IMR-90 (cell line): ENCODE measurements around the gene COLGALT1. TPM values are rescaled to one million over a fixed set of nuclear protein-coding genes. Genes with fewer than 3 reads are reported as not detected.

Experiments used
- ATAC-seq: fragments of 200-7000 bp; cut with Tn5 transposase; 2 replicates; pipeline ENCODE4 v1.9.1; 2020; ENCODE audit warnings: low read depth, mild to moderate bottlenecking, moderate library complexity
- BruUV-seq: library from RNA; stranded (reverse); fragments of 400-500 nt; replicated peaks from 2 replicates; lab custom pipeline; 2021; lab: Mats Ljungman, UMichigan
- CTCF ChIA-PET: fragments of 300-600 bp; formaldehyde crosslinking; extraction: SDS; loops from one replicate; lab custom pipeline; 2021; ENCODE audit warnings: antibody characterized with exemption; lab: Yijun Ruan, JAX
- POLR2A ChIA-PET: fragments of 300-600 bp; sonication (Branson Sonifier 250); formaldehyde crosslinking; loops from one replicate; lab custom pipeline; 2022; ENCODE audit warnings: antibody characterized with exemption; ENCODE audit not compliant: unreplicated experiment; lab: Charles Lee
- DNase-seq: peaks from one replicate; pipeline ENCODE4 v3.0.0; 2013
- H2AFZ ChIP-seq: replicated peaks from 2 replicates; pipeline ENCODE3; 2013; ENCODE audit warnings: low read length, mild to moderate bottlenecking; ENCODE audit not compliant: poor library complexity
- H2AK5ac ChIP-seq: 2 replicates; pipeline ENCODE4 v1.6.1; 2013; ENCODE audit warnings: low read depth, low read length, inconsistent platforms
- H2AK9ac ChIP-seq: replicated peaks from 2 replicates; pipeline ENCODE3; 2013; ENCODE audit warnings: mild to moderate bottlenecking, low read depth, low read length, moderate library complexity; ENCODE audit not compliant: poor library complexity
- H2BK120ac ChIP-seq: 2 replicates; pipeline ENCODE4 v1.6.1; 2013; ENCODE audit warnings: low read depth, low read length, inconsistent platforms
- H2BK15ac ChIP-seq: 3 replicates; pipeline ENCODE4 v1.6.1; 2013; ENCODE audit warnings: low read depth, low read length, inconsistent platforms
- H2BK20ac ChIP-seq: 2 replicates; pipeline ENCODE4 v1.6.1; 2013; ENCODE audit warnings: low read depth, mild to moderate bottlenecking, inconsistent platforms, low read length, moderate library complexity
- H2BK5ac ChIP-seq: 2 replicates; pipeline ENCODE4 v1.6.1; 2013; ENCODE audit warnings: mild to moderate bottlenecking, low read depth, low read length, inconsistent platforms; ENCODE audit not compliant: poor library complexity, severe bottlenecking
- H3K14ac ChIP-seq: replicated peaks from 2 replicates; pipeline ENCODE4 v1.6.1; 2013; ENCODE audit warnings: low read depth, low read length, inconsistent platforms
- H3K18ac ChIP-seq: 2 replicates; pipeline ENCODE4 v1.6.1; 2013; ENCODE audit warnings: low read depth, low read length, control low read depth
- H3K23ac ChIP-seq: 2 replicates; pipeline ENCODE4 v1.6.1; 2013; ENCODE audit warnings: low read depth, low read length, inconsistent platforms
- H3K27ac ChIP-seq: 2 replicates; pipeline ENCODE4 v1.5.1; 2013; ENCODE audit warnings: mild to moderate bottlenecking, control low read depth, low read length; ENCODE audit not compliant: insufficient read depth
- H3K27me3 ChIP-seq: 2 replicates; pipeline ENCODE4 v1.6.1; 2013; ENCODE audit warnings: low read length; ENCODE audit not compliant: control insufficient read depth, insufficient read depth
- H3K36me3 ChIP-seq: 2 replicates; pipeline ENCODE4 v1.6.1; 2013; ENCODE audit warnings: low read length, mixed read lengths; ENCODE audit not compliant: control insufficient read depth, insufficient read depth
- H3K4ac ChIP-seq: 2 replicates; pipeline ENCODE4 v1.6.1; 2013; ENCODE audit warnings: low read depth, low read length, inconsistent platforms
- H3K4me1 ChIP-seq: 2 replicates; pipeline ENCODE4 v1.6.1; 2013; ENCODE audit warnings: low read length, mixed read lengths; ENCODE audit not compliant: control insufficient read depth, insufficient read depth
- H3K4me2 ChIP-seq: 2 replicates; pipeline ENCODE4 v1.6.1; 2013; ENCODE audit warnings: low read depth, mild to moderate bottlenecking, control low read depth, low read length, moderate library complexity
- H3K4me3 ChIP-seq: 2 replicates; pipeline ENCODE4 v1.5.1; 2013; ENCODE audit warnings: low read depth, mild to moderate bottlenecking, control low read depth, low read length, moderate library complexity; ENCODE audit not compliant: insufficient read depth
- H3K56ac ChIP-seq: 2 replicates; pipeline ENCODE4 v1.6.1; 2013; ENCODE audit warnings: low read length, inconsistent platforms; ENCODE audit not compliant: insufficient read depth; ENCODE audit errors: extremely low read depth
- H3K79me1 ChIP-seq, 2 experiments: 2 replicates each; pipeline ENCODE4 v1.6.1; 2013; ENCODE audit warnings: low read length in 2 of 2, inconsistent platforms in 1 of 2, low read depth in 1 of 2
- H3K9ac ChIP-seq: 2 replicates; pipeline ENCODE4 v1.6.1; 2013; ENCODE audit warnings: low read depth, low read length, control low read depth
- H3K9me1 ChIP-seq: 2 replicates; pipeline ENCODE4 v1.6.1; 2013; ENCODE audit warnings: low read length, inconsistent platforms; ENCODE audit not compliant: insufficient read depth
- H3K9me3 ChIP-seq: 2 replicates; pipeline ENCODE4 v1.6.1; 2013; ENCODE audit warnings: low read length; ENCODE audit not compliant: control insufficient read depth, insufficient read depth
- H4K20me1 ChIP-seq: 2 replicates; pipeline ENCODE4 v1.6.1; 2013; ENCODE audit warnings: low read length, inconsistent platforms; ENCODE audit not compliant: insufficient read depth
- H4K5ac ChIP-seq: 2 replicates; pipeline ENCODE4 v1.6.1; 2013; ENCODE audit warnings: mild to moderate bottlenecking, low read depth, low read length, control low read depth
- H4K8ac ChIP-seq, 2 experiments: 2 replicates each; pipeline ENCODE4 v1.6.1; 2013; ENCODE audit warnings: low read depth in 2 of 2, low read length in 2 of 2, control low read depth in 1 of 2, inconsistent platforms in 1 of 2
- H4K91ac ChIP-seq: 2 replicates; pipeline ENCODE4 v1.6.1; 2013; ENCODE audit warnings: low read depth, low read length, inconsistent platforms; ENCODE audit not compliant: insufficient read depth
- CTCF ChIP-seq: conservative IDR thresholded peaks from 2 replicates; pipeline ENCODE4 v1.5.1; 2012; ENCODE audit warnings: mild to moderate bottlenecking, low read depth, low read length, improper control_type of control experiment
- ELK1 ChIP-seq: fragments of 150-350 bp; IDR thresholded peaks from 2 replicates; pipeline ENCODE4 v1.6.1; 2016; ENCODE audit warnings: low read depth, mild to moderate bottlenecking, low read length, moderate library complexity, borderline replicate concordance
- FOS ChIP-seq: fragments of 150-350 bp; IDR thresholded peaks from 2 replicates; pipeline ENCODE4 v1.6.1; 2016; ENCODE audit warnings: low read depth, low read length
- MAFK ChIP-seq: IDR thresholded peaks from 2 replicates; pipeline ENCODE4 v1.6.1; 2012; ENCODE audit warnings: low read depth, low read length, improper control_type of control experiment
- NFE2L2 ChIP-seq: fragments of 150-350 bp; IDR thresholded peaks from 2 replicates; pipeline ENCODE4 v1.6.1; 2016; ENCODE audit warnings: low read depth, mild to moderate bottlenecking, low read length
- POLR2A ChIP-seq: IDR thresholded peaks from 2 replicates; pipeline ENCODE4 v1.6.1; 2012; ENCODE audit warnings: mild to moderate bottlenecking, low read depth, low read length
- RCOR1 ChIP-seq: IDR thresholded peaks from 2 replicates; pipeline ENCODE4 v1.6.1; 2012; ENCODE audit warnings: mild to moderate bottlenecking, low read length, improper control_type of control experiment; ENCODE audit not compliant: insufficient replicate concordance
- RFX5 ChIP-seq: IDR thresholded peaks from 2 replicates; pipeline ENCODE4 v1.8.0; 2012; ENCODE audit warnings: low read depth, mild to moderate bottlenecking, low read length, moderate library complexity
- SMC3 ChIP-seq: fragments of 150-350 bp; IDR thresholded peaks from 2 replicates; pipeline ENCODE4 v1.6.1; 2016; ENCODE audit warnings: low read depth, mild to moderate bottlenecking, antibody characterized with exemption, low read length, moderate library complexity
- WGBS, 2 experiments: methylation state at CpG; one replicate each; pipeline versions ENCODE4 v1.1.5 to v1.1.7; 2013; ENCODE audit warnings: missing lambda C conversion rate in 2 of 2; ENCODE audit not compliant: insufficient read length in 1 of 2; ENCODE audit errors: extremely low coverage in 2 of 2; 5-methylcytosine and 5-hydroxymethylcytosine counted together
- dilution Hi-C: fragments of 300-500 bp; cut with HindIII; formaldehyde crosslinking; loops from one replicate; pipeline ENCODE4 v1.14.3; 2018; ENCODE audit warnings: low sequenced_read_pairs; ENCODE audit not compliant: unreplicated experiment
- in situ Hi-C: fragments of 300-500 bp; cut with MboI; formaldehyde crosslinking; loops from 3 replicates; pipeline ENCODE4 v1.14.3; 2019; ENCODE audit warnings: low sequenced_read_pairs, inconsistent platforms, mixed read lengths
- intact Hi-C: fragments of 100-400 bp; cut with micrococcal nuclease; formaldehyde crosslinking; loops from 2 replicates; pipeline ENCODE4 v1.10.0; 2022
- polyA plus RNA-seq, 3 experiments: library from polyadenylated mRNA; depleted of rRNA; stranded (reverse); fragments of >200 nt; gene quantifications; 2 replicates each; pipeline ENCODE4 v1.2.3, GENCODE V29; 2012; ENCODE audit warnings: low replicate concordance in 1 of 3
- total RNA-seq: library from RNA; depleted of rRNA; stranded (reverse); fragments of >200 nt; gene quantifications from 2 replicates; pipeline ENCODE4 v1.2.3, GENCODE V29; 2012
- TF ChIP-seq, protein P1 (sequence below): fragments of 150-350 bp; IDR thresholded peaks from 2 replicates; pipeline ENCODE4 v1.6.1; 2017; ENCODE audit warnings: mild to moderate bottlenecking, antibody characterized with exemption, low read length, low read depth

The COLGALT1 gene
- total and polyA plus RNA-seq, 2 of the 4 experiments (the other 2 are of a cell fraction), result 77.1 to 117 TPM

- peaks cover 9% of the 10 kb centered on the region for H3K4me1 ChIP-seq
- ChIA-PET CTCF (no interaction called here), POLR2A (no interaction called here)
- H3K18ac ChIP-seq, result no peak overlapping the region
- no peak overlapping the region for H3K4me3 ChIP-seq
- H2BK15ac ChIP-seq, result no peak overlapping the region
- no peak overlapping the region for H2BK5ac ChIP-seq
- no peak overlapping the region for H3K56ac ChIP-seq
- no peak for TF ChIP-seq RCOR1
- TF ChIP-seq POLR2A, result no peak
- no peak for TF ChIP-seq NFE2L2
- TF ChIP-seq FOS, result no peak
- TF ChIP-seq MAFK, result no peak
- TF ChIP-seq SMC3, result no peak
- TF ChIP-seq RFX5, result no peak
- TF ChIP-seq ELK1, result no peak
- TF ChIP-seq CTCF, result no peak
- TF ChIP-seq, protein P1, sequence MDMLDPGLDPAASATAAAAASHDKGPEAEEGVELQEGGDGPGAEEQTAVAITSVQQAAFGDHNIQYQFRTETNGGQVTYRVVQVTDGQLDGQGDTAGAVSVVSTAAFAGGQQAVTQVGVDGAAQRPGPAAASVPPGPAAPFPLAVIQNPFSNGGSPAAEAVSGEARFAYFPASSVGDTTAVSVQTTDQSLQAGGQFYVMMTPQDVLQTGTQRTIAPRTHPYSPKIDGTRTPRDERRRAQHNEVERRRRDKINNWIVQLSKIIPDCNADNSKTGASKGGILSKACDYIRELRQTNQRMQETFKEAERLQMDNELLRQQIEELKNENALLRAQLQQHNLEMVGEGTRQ, result no peak
- H3K79me1 ChIP-seq, result peaks cover 13 to 55% of the 10 kb centered on the region in 2 experiments
- dilution Hi-C loops, result no loop called here
- H3K4me2 ChIP-seq, result no peak overlapping the region
- no peaks in the 10 kb centered on the region for H3K27me3 ChIP-seq
- no peak overlapping the region for H3K4ac ChIP-seq
- H4K91ac ChIP-seq, result no peak overlapping the region
- intact Hi-C loops, result no loop called here
- H2BK20ac ChIP-seq, result no peak overlapping the region
- no peaks in the 10 kb centered on the region for H3K9me1 ChIP-seq
- no peak overlapping the region for H2AK9ac ChIP-seq
- peaks cover 40% of the 10 kb centered on the region for H3K36me3 ChIP-seq
- no peak overlapping the region for H2BK120ac ChIP-seq
- peaks cover 3% of the 10 kb centered on the region for H4K20me1 ChIP-seq
- no peaks in the 10 kb centered on the region for H3K9me3 ChIP-seq
- H4K5ac ChIP-seq, result no peak overlapping the region
- no peak overlapping the region for H3K23ac ChIP-seq
- H4K8ac ChIP-seq, result no peak overlapping the region
- DNase-seq (no peak), ATAC-seq (no peak)
- H2AFZ ChIP-seq, result no peak overlapping the region
- H3K9ac ChIP-seq, result no peak overlapping the region
- no peak overlapping the region for H3K27ac ChIP-seq
- in situ Hi-C loops, result no loop called here
- no TSS peak for BruUV-seq
- no peak overlapping the region for H3K14ac ChIP-seq
- 100% methylated on average over 2 of the region's 4 CpGs; no CpG with 5 or more reads in 1 of the 2 experiments for WGBS, 2 experiments
- H2AK5ac ChIP-seq, result no peak overlapping the region
These were observed 6.6 kb downstream of the COLGALT1 start for GRCh38 chr19:17562097-17562496.
